WTC11 (cell line): ENCODE data around the gene KCNG2. TPM values are rescaled to one million over a fixed set of nuclear protein-coding genes. Genes with fewer than 3 reads are reported as not detected.

Experiments used
- ATAC-seq: fragments of 200-7000 bp; cut with Tn5 transposase; 2 replicates; pipeline ENCODE4 v1.10.0; 2021; ENCODE audit warnings: mild to moderate bottlenecking, moderate library complexity
- CTCF ChIA-PET: fragments of 300-600 bp; sonication (Branson Sonifier 250); formaldehyde crosslinking; loops from one replicate; lab custom pipeline; 2021; ENCODE audit warnings: antibody characterized with exemption; lab: Charles Lee
- POLR2A ChIA-PET: fragments of 350-600 bp; sonication (Branson Sonifier 250); formaldehyde crosslinking; loops from one replicate; lab custom pipeline; 2021; ENCODE audit warnings: antibody characterized with exemption; lab: Charles Lee
- DNase-seq: peaks from one replicate; pipeline ENCODE4 v3.0.0; 2021; ENCODE audit warnings: low spot score
- H3K27ac Mint-ChIP-seq: 2 replicates; pipeline ENCODE4 v1.8.0; 2021; ENCODE audit warnings: mixed read lengths
- H3K27me3 Mint-ChIP-seq: 2 replicates; pipeline ENCODE4 v1.8.0; 2021; ENCODE audit warnings: low read depth, mild to moderate bottlenecking, moderate library complexity, mixed read lengths
- H3K36me3 Mint-ChIP-seq: 2 replicates; pipeline ENCODE4 v1.8.0; 2021; ENCODE audit warnings: mixed read lengths
- H3K4me1 Mint-ChIP-seq: 2 replicates; pipeline ENCODE4 v1.8.0; 2022; ENCODE audit warnings: mixed read lengths
- H3K4me3 Mint-ChIP-seq: 2 replicates; pipeline ENCODE4 v1.8.0; 2021; ENCODE audit warnings: mild to moderate bottlenecking, moderate library complexity, mixed read lengths
- H3K9me3 Mint-ChIP-seq: 2 replicates; pipeline ENCODE4 v1.8.0; 2021; ENCODE audit warnings: mixed read lengths
- CREB1 ChIP-seq: sonication (generic); formaldehyde crosslinking; IDR thresholded peaks from 2 replicates; pipeline ENCODE4 v1.8.0; 2023; ENCODE audit warnings: mild to moderate bottlenecking, missing genetic modification reagents
- CREM ChIP-seq: sonication (generic); formaldehyde crosslinking; IDR thresholded peaks from 2 replicates; pipeline ENCODE4 v1.8.1; 2022; ENCODE audit warnings: mild to moderate bottlenecking, missing genetic modification reagents, moderate library complexity
- GABPB1 ChIP-seq: sonication (generic); formaldehyde crosslinking; IDR thresholded peaks from 2 replicates; pipeline ENCODE4 v1.8.1; 2023; ENCODE audit warnings: mild to moderate bottlenecking, missing genetic modification reagents
- IRF2 ChIP-seq: sonication (generic); formaldehyde crosslinking; IDR thresholded peaks from 2 replicates; pipeline ENCODE4 v1.8.0; 2022; ENCODE audit warnings: low read depth, missing genetic modification reagents, borderline replicate concordance
- JUN ChIP-seq: sonication (generic); formaldehyde crosslinking; IDR thresholded peaks from 2 replicates; pipeline ENCODE4 v1.8.0; 2023; ENCODE audit warnings: mild to moderate bottlenecking, missing genetic modification reagents
- TEAD1 ChIP-seq: sonication (generic); formaldehyde crosslinking; IDR thresholded peaks from 2 replicates; pipeline ENCODE4 v1.8.0; 2022; ENCODE audit warnings: mild to moderate bottlenecking, missing genetic modification reagents
- ZBTB21 ChIP-seq: sonication (generic); formaldehyde crosslinking; IDR thresholded peaks from 2 replicates; pipeline ENCODE4 v1.8.1; 2023; ENCODE audit warnings: mild to moderate bottlenecking, missing genetic modification reagents, borderline replicate concordance
- ZNF232 ChIP-seq: sonication (generic); formaldehyde crosslinking; IDR thresholded peaks from 2 replicates; pipeline ENCODE4 v1.8.0; 2022; ENCODE audit warnings: mild to moderate bottlenecking, missing genetic modification reagents
- total RNA-seq: library from RNA; stranded (reverse); gene quantifications from 3 replicates; pipeline ENCODE4 v1.2.3, GENCODE V29; 2021
- TF ChIP-seq, protein P1 (sequence below): sonication (generic); formaldehyde crosslinking; IDR thresholded peaks from 2 replicates; pipeline ENCODE4 v1.8.0; 2022; ENCODE audit warnings: mild to moderate bottlenecking, missing genetic modification reagents
- TF ChIP-seq, protein P2 (sequence below): sonication (generic); formaldehyde crosslinking; IDR thresholded peaks from 2 replicates; pipeline ENCODE4 v1.8.1; 2022; ENCODE audit warnings: low read depth, mild to moderate bottlenecking, moderate library complexity, missing genetic modification reagents, borderline replicate concordance
- TF ChIP-seq, protein P3 (sequence below): sonication (generic); formaldehyde crosslinking; IDR thresholded peaks from 2 replicates; pipeline ENCODE4 v1.8.1; 2023; ENCODE audit warnings: mild to moderate bottlenecking, moderate library complexity, missing genetic modification reagents
- TF ChIP-seq, protein P4 (sequence below): fragments of 250-450 bp; sonication (Bioruptor Pico); IDR thresholded peaks from 2 replicates; pipeline ENCODE4 v2.1.2; 2022; ENCODE audit warnings: mild to moderate bottlenecking, moderate library complexity
- TF ChIP-seq, protein P5 (sequence below): sonication (generic); formaldehyde crosslinking; IDR thresholded peaks from 2 replicates; pipeline ENCODE4 v1.8.0; 2023; ENCODE audit warnings: missing genetic modification reagents
- TF ChIP-seq, protein P6 (sequence below): sonication (generic); formaldehyde crosslinking; IDR thresholded peaks from 2 replicates; pipeline ENCODE4 v1.8.0; 2023; ENCODE audit warnings: mild to moderate bottlenecking, missing genetic modification reagents
- TF ChIP-seq, protein P7 (sequence below): sonication (generic); formaldehyde crosslinking; conservative IDR thresholded peaks from 2 replicates; pipeline ENCODE4 v1.8.1; 2022; ENCODE audit warnings: mild to moderate bottlenecking, missing genetic modification reagents
- TF ChIP-seq, protein P8 (sequence below): sonication (generic); formaldehyde crosslinking; IDR thresholded peaks from 2 replicates; pipeline ENCODE4 v1.8.1; 2023; ENCODE audit warnings: mild to moderate bottlenecking, missing genetic modification reagents

The KCNG2 gene
- total RNA-seq, 1 experiment from 2014 or later: 0.50 TPM

DNA sequence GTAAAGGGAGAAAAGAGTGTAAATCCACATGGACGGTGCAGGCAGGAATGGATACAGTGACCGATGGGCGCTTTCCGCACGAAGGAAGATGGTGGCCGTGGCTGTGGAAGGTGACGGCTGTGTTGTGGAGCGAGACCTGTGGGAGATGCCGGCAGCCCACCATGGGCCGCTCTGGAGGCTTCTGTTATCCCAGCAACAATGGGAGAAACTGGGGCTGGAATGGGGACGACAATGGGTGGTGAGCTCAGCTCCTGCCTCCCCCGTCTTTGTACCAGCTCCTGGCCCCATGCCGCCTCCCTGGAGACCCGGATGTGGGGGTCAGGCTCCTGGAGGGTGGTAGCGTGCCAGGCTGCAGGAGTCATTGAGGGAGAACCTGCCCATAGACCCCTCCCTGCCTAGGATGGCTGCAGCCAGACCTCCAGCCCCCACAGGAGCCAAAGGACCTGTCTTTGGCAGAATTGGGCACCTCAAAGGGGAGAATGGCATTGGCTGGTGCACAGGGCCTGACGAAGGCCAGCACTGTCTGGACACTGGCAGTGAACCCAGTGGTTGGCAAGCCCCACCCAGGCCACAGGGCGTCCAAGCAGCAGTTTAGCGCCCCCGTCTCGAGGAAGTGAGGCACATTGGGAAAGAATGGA, 81.1 kb downstream of the KCNG2 start (continued):
- TF ChIP-seq, protein P1, sequence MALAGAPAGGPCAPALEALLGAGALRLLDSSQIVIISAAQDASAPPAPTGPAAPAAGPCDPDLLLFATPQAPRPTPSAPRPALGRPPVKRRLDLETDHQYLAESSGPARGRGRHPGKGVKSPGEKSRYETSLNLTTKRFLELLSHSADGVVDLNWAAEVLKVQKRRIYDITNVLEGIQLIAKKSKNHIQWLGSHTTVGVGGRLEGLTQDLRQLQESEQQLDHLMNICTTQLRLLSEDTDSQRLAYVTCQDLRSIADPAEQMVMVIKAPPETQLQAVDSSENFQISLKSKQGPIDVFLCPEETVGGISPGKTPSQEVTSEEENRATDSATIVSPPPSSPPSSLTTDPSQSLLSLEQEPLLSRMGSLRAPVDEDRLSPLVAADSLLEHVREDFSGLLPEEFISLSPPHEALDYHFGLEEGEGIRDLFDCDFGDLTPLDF (CRISPR knock-in tag): no peak
- TF ChIP-seq ZNF232 (CRISPR knock-in tag): no peak
- TF ChIP-seq IRF2 (CRISPR knock-in tag): no peak
- TF ChIP-seq, protein P2, sequence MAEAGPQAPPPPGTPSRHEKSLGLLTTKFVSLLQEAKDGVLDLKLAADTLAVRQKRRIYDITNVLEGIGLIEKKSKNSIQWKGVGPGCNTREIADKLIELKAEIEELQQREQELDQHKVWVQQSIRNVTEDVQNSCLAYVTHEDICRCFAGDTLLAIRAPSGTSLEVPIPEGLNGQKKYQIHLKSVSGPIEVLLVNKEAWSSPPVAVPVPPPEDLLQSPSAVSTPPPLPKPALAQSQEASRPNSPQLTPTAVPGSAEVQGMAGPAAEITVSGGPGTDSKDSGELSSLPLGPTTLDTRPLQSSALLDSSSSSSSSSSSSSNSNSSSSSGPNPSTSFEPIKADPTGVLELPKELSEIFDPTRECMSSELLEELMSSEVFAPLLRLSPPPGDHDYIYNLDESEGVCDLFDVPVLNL (CRISPR knock-in tag): no peak
- no peak for TF ChIP-seq JUN (CRISPR knock-in tag)
- TF ChIP-seq, all 79 proteins: peak for 0

DNA sequence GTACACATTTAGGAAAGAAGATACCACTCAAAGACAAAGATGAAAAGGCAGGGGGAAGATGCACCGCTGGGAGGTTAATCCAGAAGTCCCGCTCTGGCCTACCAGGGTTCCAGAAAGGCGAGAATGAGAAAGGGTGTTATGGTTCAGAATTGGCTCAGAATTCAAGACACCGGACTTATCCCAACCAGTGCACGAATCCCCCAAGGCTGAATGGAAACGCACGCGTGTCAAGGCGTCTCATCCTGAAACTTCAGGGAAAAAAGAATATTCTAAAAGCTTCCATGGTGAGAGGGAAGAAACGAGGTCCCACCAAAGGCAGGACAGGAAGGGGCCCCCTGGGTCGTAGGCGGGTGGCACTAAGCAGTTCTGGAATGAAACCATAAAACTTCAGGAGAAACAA, 81.8 kb downstream of the KCNG2 start:
- POLR2A ChIA-PET: no interaction called here
- DNase-seq: no peak
- H3K4me1 Mint-ChIP-seq: no peaks in the 10 kb centered on the region
- no peaks in the 10 kb centered on the region for H3K27me3 Mint-ChIP-seq
- no peaks in the 10 kb centered on the region for H3K9me3 Mint-ChIP-seq
- H3K4me3 Mint-ChIP-seq: no peak overlapping the region
- H3K27ac Mint-ChIP-seq: no peak overlapping the region
- H3K36me3 Mint-ChIP-seq: no peaks in the 10 kb centered on the region
- CTCF ChIA-PET: no interaction called here
- TF ChIP-seq CREB1 (CRISPR knock-in tag): no peak
- TF ChIP-seq, protein P3, sequence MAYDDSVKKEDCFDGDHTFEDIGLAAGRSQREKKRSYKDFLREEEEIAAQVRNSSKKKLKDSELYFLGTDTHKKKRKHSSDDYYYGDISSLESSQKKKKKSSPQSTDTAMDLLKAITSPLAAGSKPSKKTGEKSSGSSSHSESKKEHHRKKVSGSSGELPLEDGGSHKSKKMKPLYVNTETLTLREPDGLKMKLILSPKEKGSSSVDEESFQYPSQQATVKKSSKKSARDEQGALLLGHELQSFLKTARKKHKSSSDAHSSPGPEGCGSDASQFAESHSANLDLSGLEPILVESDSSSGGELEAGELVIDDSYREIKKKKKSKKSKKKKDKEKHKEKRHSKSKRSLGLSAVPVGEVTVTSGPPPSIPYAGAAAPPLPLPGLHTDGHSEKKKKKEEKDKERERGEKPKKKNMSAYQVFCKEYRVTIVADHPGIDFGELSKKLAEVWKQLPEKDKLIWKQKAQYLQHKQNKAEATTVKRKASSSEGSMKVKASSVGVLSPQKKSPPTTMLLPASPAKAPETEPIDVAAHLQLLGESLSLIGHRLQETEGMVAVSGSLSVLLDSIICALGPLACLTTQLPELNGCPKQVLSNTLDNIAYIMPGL (CRISPR knock-in tag): no peak
- TF ChIP-seq, protein P4, sequence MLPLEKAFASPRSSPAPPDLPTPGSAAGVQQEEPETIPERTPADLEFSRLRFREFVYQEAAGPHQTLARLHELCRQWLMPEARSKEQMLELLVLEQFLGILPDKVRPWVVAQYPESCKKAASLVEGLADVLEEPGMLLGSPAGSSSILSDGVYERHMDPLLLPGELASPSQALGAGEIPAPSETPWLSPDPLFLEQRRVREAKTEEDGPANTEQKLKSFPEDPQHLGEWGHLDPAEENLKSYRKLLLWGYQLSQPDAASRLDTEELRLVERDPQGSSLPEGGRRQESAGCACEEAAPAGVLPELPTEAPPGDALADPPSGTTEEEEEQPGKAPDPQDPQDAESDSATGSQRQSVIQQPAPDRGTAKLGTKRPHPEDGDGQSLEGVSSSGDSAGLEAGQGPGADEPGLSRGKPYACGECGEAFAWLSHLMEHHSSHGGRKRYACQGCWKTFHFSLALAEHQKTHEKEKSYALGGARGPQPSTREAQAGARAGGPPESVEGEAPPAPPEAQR (CRISPR knock-in tag): no peak
- no peak for TF ChIP-seq ZBTB21 (CRISPR knock-in tag)
- no peak for TF ChIP-seq ZNF232 (CRISPR knock-in tag)
- TF ChIP-seq, protein P5, sequence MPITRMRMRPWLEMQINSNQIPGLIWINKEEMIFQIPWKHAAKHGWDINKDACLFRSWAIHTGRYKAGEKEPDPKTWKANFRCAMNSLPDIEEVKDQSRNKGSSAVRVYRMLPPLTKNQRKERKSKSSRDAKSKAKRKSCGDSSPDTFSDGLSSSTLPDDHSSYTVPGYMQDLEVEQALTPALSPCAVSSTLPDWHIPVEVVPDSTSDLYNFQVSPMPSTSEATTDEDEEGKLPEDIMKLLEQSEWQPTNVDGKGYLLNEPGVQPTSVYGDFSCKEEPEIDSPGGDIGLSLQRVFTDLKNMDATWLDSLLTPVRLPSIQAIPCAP (CRISPR knock-in tag): no peak
- TF ChIP-seq, protein P6, sequence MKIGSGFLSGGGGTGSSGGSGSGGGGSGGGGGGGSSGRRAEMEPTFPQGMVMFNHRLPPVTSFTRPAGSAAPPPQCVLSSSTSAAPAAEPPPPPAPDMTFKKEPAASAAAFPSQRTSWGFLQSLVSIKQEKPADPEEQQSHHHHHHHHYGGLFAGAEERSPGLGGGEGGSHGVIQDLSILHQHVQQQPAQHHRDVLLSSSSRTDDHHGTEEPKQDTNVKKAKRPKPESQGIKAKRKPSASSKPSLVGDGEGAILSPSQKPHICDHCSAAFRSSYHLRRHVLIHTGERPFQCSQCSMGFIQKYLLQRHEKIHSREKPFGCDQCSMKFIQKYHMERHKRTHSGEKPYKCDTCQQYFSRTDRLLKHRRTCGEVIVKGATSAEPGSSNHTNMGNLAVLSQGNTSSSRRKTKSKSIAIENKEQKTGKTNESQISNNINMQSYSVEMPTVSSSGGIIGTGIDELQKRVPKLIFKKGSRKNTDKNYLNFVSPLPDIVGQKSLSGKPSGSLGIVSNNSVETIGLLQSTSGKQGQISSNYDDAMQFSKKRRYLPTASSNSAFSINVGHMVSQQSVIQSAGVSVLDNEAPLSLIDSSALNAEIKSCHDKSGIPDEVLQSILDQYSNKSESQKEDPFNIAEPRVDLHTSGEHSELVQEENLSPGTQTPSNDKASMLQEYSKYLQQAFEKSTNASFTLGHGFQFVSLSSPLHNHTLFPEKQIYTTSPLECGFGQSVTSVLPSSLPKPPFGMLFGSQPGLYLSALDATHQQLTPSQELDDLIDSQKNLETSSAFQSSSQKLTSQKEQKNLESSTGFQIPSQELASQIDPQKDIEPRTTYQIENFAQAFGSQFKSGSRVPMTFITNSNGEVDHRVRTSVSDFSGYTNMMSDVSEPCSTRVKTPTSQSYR (CRISPR knock-in tag): no peak
- TF ChIP-seq, protein P7, sequence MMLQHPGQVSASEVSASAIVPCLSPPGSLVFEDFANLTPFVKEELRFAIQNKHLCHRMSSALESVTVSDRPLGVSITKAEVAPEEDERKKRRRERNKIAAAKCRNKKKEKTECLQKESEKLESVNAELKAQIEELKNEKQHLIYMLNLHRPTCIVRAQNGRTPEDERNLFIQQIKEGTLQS (CRISPR knock-in tag): no peak
- TF ChIP-seq, protein P8, sequence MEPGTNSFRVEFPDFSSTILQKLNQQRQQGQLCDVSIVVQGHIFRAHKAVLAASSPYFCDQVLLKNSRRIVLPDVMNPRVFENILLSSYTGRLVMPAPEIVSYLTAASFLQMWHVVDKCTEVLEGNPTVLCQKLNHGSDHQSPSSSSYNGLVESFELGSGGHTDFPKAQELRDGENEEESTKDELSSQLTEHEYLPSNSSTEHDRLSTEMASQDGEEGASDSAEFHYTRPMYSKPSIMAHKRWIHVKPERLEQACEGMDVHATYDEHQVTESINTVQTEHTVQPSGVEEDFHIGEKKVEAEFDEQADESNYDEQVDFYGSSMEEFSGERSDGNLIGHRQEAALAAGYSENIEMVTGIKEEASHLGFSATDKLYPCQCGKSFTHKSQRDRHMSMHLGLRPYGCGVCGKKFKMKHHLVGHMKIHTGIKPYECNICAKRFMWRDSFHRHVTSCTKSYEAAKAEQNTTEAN (CRISPR knock-in tag): no peak
- TF ChIP-seq CREM (CRISPR knock-in tag): no peak
- no peak for TF ChIP-seq GABPB1 (CRISPR knock-in tag)
- TF ChIP-seq TEAD1 (CRISPR knock-in tag): no peak
- TF ChIP-seq, all 79 proteins: peak for 0
- ATAC-seq: no peak
